Measurements from ENCODE around the gene DLG1.

The DLG1 gene

DNA sequence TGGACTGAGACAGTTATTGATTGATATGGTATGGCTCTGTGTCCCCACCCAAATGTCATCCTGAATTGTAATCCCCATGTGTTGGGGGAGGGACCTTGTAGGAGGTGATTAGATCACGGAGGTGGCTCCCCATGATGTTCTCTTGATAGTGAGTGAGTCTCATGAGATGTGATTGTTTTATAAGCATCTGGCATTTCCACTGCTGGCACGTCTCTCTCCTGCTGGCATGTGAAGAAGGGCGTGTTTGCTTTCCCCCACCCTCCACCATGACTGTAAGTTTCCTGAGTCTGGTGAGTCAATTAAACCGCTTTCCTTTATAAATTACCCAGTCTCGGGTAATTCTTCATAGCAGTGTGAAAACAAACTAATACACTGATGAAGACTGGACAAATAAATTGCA, 163.2 kb downstream of the DLG1 start:
- Mint-ChIP-seq H3K36me3 (peaks cover 71% of the 10 kb centered on the region), H3K27me3 (no peaks in the 10 kb centered on the region), H3K27ac (no peak overlapping the region), H3K9me3 (peaks cover 12% of the 10 kb centered on the region), H3K4me3 (no peak overlapping the region), H3K4me1 (no peaks in the 10 kb centered on the region)
- no peak for ATAC-seq

DNA sequence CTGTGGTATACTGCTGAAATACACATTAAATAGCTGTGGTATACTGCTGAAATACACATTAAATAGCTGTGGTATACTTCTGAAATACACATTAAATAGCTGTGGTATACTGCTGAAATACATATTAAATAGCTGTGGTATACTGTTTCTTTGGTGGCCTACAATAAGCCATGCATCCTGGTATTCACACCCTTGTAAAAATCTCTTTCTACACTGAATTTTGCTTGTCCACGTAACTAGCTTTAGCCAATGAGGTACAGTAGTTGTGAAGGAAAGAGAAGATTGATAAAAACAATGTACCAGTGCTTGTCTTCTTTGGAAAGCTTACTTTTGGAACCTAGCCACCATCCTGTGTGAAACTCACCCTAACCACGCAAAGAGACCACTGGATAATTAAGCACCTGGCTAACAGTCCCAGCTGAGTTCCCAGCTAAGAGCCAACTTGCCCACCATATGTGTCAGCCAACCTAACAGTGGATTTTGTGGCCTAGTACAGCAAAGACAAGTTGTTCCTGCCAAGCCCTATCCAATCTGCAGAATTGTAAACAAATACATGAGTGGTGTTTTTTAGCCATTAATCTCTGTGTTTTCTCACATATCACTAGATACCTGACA, 165.4 kb downstream of the DLG1 start:
- Mint-ChIP-seq H3K36me3 (peaks cover 76% of the 10 kb centered on the region), H3K27me3 (no peaks in the 10 kb centered on the region), H3K4me1 (no peaks in the 10 kb centered on the region), H3K27ac (no peak overlapping the region), H3K9me3 (peaks cover 12% of the 10 kb centered on the region), H3K4me3 (no peak overlapping the region)
- no peak for ATAC-seq

DNA sequence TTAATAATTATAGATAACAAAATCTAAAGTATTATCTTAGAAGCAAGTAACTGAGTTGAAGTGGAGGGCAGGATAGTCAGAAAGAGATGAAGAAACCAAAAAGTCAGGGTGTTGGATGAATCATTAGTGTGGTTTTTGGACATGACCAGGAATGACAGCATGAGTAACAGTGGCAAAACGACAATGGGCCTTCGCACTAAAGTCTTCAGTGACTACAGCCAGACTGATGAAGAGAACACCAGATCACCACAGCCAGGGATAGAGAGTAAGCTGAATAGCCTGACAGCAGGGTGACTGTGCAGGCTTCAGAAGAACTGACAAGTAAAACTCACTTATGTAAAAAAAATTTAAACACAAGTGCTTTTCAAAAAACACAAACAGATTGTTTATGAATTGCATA, 172.8 kb downstream of the DLG1 start:
- Mint-ChIP-seq H3K9me3 (no peaks in the 10 kb centered on the region), H3K4me1 (no peaks in the 10 kb centered on the region), H3K4me3 (no peak overlapping the region), H3K36me3 (peaks cover 38% of the 10 kb centered on the region), H3K27me3 (no peaks in the 10 kb centered on the region), H3K27ac (no peak overlapping the region)
- no peak for ATAC-seq

DNA sequence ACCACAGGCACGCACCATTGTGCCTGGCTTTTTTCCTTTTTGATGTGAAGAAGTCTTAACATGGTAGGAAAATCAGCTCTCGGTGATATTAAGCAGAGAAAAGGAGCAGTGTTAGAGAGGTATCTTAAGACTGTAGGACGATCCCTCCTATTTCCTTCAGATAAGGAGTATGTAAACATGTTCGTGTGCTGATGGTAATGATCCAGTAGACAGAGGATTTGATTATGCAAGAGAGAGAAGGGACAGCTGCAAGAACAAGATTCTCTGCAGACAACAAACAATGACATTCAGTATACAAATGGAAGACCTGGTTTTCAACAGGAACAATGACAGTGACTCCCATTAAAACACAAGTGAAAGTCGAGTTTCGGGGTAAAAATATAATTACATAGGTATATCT, 173.7 kb downstream of the DLG1 start:
- peaks cover 36% of the 10 kb centered on the region for H3K36me3 Mint-ChIP-seq
- ATAC-seq: no peak
- H3K9me3 Mint-ChIP-seq: no peaks in the 10 kb centered on the region
- no peaks in the 10 kb centered on the region for H3K4me1 Mint-ChIP-seq
- H3K4me3 Mint-ChIP-seq: no peak overlapping the region
- H3K27me3 Mint-ChIP-seq: no peaks in the 10 kb centered on the region
- H3K27ac Mint-ChIP-seq: no peak overlapping the region

DNA sequence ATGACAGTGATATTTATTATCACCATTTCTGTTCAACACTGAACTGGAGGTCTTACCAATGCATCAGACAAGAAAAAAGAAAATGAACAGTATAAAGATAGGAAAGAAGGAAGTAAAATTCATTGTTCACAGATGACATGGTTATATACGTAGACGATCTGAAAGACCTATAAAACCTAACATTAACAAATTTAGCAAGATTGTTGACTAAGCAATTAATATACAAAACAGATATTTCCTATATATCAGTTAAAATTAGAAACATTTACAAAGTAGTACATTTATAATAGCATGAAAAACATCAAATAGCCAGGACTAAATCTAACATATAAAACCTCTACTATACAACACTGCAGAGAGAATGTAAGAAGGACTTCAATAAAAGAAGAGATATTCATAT, 176.0 kb downstream of the DLG1 start:
- Mint-ChIP-seq H3K4me3 (no peak overlapping the region), H3K36me3 (peaks cover 19% of the 10 kb centered on the region), H3K27me3 (no peaks in the 10 kb centered on the region), H3K9me3 (no peaks in the 10 kb centered on the region), H3K4me1 (no peaks in the 10 kb centered on the region), H3K27ac (no peak overlapping the region)
- ATAC-seq: no peak

DNA sequence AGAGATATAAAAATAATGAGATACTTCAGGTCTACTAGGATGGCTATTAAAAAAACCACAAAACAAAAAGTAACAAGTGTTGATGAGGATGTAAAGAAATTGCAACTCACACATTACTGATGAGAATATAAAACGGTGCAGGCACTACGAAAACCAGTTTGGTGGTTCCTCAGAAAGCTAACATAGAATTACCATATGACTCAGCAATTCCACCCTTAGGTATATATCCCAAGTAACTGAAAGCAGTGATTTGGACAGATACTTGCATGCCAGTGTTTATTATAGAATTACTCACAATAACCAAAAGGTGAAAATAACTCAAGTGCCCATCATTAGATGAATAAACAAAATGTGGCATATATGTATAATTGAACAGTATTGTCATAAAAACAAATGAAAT, 181.3 kb downstream of the DLG1 start:
- no peaks in the 10 kb centered on the region for H3K4me1 Mint-ChIP-seq
- no peak for ATAC-seq
- no peaks in the 10 kb centered on the region for H3K9me3 Mint-ChIP-seq
- no peak overlapping the region for H3K4me3 Mint-ChIP-seq
- no peak overlapping the region for H3K27ac Mint-ChIP-seq
- H3K36me3 Mint-ChIP-seq: peaks cover 33% of the 10 kb centered on the region
- no peaks in the 10 kb centered on the region for H3K27me3 Mint-ChIP-seq

DNA sequence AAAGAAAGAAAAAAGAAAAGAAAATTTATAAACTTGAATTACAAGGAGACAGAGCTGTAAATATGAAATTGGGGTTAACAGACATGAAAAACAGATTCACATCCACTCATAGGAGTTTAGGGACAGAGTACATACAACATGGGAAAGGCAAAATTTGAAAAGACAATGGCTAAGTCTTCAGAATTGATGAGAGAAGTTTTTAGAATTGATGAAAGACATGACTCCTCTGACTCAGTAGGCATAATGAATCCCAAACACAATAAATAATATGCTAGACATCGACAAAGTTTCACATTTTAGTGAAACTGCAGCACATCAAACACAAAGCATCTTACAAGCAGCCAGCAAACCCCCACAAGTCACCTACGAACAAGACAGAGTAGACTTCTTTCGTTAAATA, 184.4 kb downstream of the DLG1 start:
- no peak for ATAC-seq
- no peak overlapping the region for H3K27ac Mint-ChIP-seq

DNA sequence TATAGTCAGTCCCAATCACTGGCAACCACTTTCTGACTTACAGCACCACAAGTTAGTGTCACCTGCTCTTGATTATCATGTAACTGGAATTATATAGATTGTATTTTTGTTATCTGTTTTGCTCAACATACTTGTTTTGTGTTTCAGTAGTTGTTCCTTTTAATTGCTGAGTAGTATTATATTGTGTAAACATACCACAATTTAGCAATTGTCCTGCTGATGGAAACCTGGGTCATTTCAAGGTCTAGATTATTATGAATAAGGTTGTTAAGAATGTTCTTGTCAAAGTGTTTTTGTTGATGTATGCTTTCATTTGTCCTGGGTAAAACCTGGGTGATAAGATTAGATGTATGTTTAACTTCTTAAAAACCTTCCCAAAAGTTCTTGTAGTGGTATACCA, 186.7 kb downstream of the DLG1 start:
- no peak for ATAC-seq
- Mint-ChIP-seq H3K4me3 (no peak overlapping the region), H3K4me1 (no peaks in the 10 kb centered on the region), H3K9me3 (no peaks in the 10 kb centered on the region), H3K27ac (no peak overlapping the region), H3K36me3 (peaks cover 71% of the 10 kb centered on the region), H3K27me3 (no peaks in the 10 kb centered on the region)

More for the DNA sequence above, 184.4 kb downstream of the DLG1 start:
- H3K9me3 Mint-ChIP-seq: no peaks in the 10 kb centered on the region
- no peaks in the 10 kb centered on the region for H3K4me1 Mint-ChIP-seq
- peaks cover 63% of the 10 kb centered on the region for H3K36me3 Mint-ChIP-seq
- no peak overlapping the region for H3K4me3 Mint-ChIP-seq
- H3K27me3 Mint-ChIP-seq: no peaks in the 10 kb centered on the region

DNA sequence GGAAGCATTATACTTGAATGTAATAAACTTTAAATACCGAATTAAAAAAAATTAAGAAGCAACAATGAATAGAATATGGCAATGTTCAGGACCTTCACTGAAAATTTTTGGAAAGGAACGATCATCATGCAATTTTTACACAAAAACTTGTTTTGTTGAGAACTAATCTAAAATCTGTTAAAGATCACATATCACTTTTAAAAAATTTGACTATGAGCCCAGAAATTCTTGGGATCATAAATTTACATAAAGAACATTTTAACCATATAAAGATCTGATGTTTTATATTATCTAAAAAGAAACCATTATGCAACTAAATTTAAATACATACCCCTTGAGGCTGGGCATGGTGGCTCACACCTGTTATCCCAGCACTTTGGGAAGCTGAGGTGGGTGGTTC, 192.6 kb downstream of the DLG1 start:
- Mint-ChIP-seq H3K9me3 (no peaks in the 10 kb centered on the region), H3K27ac (no peak overlapping the region)

DNA sequence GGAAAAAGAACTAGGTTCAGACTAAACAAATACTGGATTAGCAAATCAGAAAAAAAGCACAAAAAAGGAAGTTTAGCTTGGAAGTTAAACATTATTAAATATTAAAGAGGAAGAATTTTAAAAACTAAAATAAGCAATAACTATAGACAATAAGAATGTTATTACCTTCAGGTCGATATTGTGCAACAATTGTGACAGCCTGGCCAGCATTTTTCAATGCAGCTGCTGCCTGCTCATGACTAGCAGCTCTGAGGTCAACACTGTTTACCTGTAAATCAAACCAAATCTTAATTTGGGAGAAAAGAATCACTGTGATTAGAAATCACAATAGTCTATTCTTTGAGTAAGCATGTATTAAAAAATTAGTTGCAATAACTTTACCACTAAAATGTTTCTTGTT, 193.7 kb downstream of the DLG1 start:
- Mint-ChIP-seq H3K4me3 (no peak overlapping the region), H3K27ac (no peak overlapping the region), H3K36me3 (peaks cover 49% of the 10 kb centered on the region), H3K27me3 (no peaks in the 10 kb centered on the region), H3K9me3 (no peaks in the 10 kb centered on the region), H3K4me1 (no peaks in the 10 kb centered on the region)
- ATAC-seq: no peak

More for the DNA sequence above, 192.6 kb downstream of the DLG1 start:
- Mint-ChIP-seq H3K4me3 (no peak overlapping the region), H3K27me3 (no peaks in the 10 kb centered on the region), H3K36me3 (peaks cover 54% of the 10 kb centered on the region), H3K4me1 (no peaks in the 10 kb centered on the region)
- ATAC-seq: no peak

DNA sequence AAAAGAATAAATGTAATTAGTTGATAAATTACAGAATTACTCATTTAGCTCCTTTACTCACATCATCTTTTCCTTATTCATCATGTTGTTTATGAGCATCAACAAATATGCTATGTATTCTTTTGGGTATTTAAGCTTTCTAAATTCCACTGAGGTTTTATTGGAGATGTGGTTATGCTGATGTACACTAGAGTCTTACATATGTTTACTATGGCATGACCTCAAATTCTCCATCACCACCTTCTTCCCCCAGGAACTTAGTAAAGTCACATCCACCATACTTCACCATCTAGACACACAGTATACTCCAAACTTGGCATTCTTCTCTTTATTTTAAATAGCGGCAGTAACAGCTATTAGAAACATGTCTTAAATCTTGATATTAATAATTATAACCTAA, 194.6 kb downstream of the DLG1 start:
- Mint-ChIP-seq H3K36me3 (peaks cover 53% of the 10 kb centered on the region), H3K27me3 (no peaks in the 10 kb centered on the region), H3K9me3 (no peaks in the 10 kb centered on the region), H3K27ac (no peak overlapping the region), H3K4me1 (no peaks in the 10 kb centered on the region), H3K4me3 (no peak overlapping the region)
- ATAC-seq: no peak

DNA sequence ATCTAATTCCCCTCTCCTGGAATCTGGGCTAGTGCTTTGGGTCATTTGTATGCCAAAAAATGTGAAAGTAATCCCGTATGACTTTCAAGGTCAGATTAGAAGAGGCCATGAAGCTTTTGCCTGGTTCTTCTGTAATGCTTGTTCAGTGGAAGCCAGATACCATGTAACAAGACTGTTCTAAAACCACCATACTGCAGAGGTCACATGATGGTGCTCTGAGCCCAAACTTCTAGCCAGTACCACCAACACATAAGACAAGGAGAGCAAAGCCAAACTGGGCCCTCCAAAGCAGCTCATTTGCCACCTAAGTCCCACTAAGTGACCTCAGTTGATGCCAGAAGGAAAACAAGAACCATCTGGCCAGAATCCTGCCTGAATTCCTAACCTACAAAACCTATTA, 204.5 kb downstream of the DLG1 start:
- no peaks in the 10 kb centered on the region for H3K27me3 Mint-ChIP-seq
- no peak overlapping the region for H3K27ac Mint-ChIP-seq

DNA sequence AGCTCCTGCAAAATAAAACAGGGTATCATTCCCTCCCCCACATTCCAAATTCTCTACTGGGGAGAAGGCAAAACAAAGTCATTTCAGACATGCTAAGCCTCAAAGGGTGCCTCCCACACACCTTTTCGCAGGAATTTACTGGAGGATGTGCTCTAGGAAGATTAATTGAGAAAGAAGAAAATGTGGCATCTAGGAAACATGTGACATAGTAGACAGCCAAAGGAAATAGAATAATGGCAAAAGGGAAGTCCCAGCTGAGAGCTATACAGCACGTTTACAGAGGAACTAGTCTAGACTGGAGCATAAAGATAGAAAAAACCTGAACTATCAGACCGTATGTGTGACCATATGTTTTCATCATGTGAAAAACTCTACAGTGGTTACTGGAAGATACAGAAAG, 210.0 kb downstream of the DLG1 start:
- H3K9me3 Mint-ChIP-seq: no peaks in the 10 kb centered on the region
- H3K4me3 Mint-ChIP-seq: no peak overlapping the region
- no peaks in the 10 kb centered on the region for H3K27me3 Mint-ChIP-seq
- ATAC-seq: peak; percentile 71
- H3K4me1 Mint-ChIP-seq: peaks cover 15% of the 10 kb centered on the region
- peaks cover 46% of the 10 kb centered on the region for H3K36me3 Mint-ChIP-seq
- peak overlapping the region; percentile 71 for H3K27ac Mint-ChIP-seq

More for the DNA sequence above, 204.5 kb downstream of the DLG1 start:
- no peak for ATAC-seq
- peaks cover 48% of the 10 kb centered on the region for H3K36me3 Mint-ChIP-seq
- H3K9me3 Mint-ChIP-seq: no peaks in the 10 kb centered on the region
- peaks cover 10% of the 10 kb centered on the region for H3K4me1 Mint-ChIP-seq
- H3K4me3 Mint-ChIP-seq: no peak overlapping the region

DNA sequence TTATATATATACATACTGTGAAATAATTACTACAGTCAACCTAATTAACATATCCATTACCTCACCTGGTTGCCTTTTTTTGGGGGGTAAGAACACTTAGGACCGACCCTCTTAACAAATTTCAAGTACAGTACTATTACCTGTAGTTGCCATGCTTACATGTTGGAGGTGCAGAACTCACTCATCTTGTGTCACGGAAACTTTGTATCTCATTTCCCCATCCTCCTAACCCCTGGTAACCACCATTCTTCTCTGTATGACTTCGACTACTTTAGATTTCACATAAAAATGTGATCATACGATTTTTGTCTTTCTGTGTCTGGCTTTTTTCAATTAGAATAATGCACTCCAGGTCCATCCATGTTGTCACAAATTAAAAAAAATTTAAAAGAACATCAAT, 213.3 kb downstream of the DLG1 start:
- Mint-ChIP-seq H3K27me3 (no peaks in the 10 kb centered on the region), H3K4me3 (no peak overlapping the region), H3K4me1 (peaks cover 15% of the 10 kb centered on the region), H3K9me3 (no peaks in the 10 kb centered on the region), H3K36me3 (peaks cover 54% of the 10 kb centered on the region), H3K27ac (no peak overlapping the region)
- ATAC-seq: no peak

DNA sequence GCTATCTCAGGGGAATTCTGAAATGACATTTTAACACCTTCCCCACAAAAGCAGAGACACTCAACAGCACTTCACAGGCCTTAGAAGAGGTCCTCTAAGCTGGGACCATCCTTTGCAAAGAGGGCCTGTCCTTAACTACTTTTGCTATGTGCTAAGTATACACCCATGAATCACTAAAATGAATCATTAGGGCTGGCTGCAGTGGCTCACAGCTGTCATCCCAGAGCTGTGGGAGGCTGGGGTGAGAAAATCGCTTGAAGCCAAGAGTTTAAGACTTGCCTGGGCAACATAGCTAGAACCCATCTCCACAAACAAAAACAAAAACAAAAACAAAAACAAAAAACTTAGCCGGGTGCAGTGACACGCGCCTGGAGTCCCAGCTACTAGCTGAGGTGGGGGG, 214.9 kb downstream of the DLG1 start:
- peaks cover 8% of the 10 kb centered on the region for H3K4me1 Mint-ChIP-seq
- H3K27ac Mint-ChIP-seq: no peak overlapping the region
- ATAC-seq: no peak
- H3K4me3 Mint-ChIP-seq: no peak overlapping the region
- H3K9me3 Mint-ChIP-seq: no peaks in the 10 kb centered on the region
- no peaks in the 10 kb centered on the region for H3K27me3 Mint-ChIP-seq
- H3K36me3 Mint-ChIP-seq: peaks cover 52% of the 10 kb centered on the region

DNA sequence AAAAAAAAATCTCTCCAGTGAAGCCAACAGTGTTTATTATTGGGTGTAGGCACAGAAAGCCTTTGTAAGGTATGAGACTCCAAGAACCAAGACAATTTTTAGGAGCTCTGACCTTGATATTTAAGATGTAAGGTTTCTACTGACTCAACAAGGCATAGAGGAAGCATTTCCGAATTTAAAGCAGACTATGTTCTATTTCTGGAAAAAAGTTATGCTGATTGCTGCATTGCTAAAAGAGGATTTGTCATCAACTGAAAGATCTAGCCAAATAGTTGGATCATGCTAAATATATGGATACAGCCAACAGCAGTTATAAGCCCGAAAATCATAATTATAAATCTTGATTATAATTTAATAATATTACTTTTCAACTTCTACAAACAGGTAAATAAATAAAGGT, 215.5 kb downstream of the DLG1 start:
- no peak for ATAC-seq
- Mint-ChIP-seq H3K4me3 (no peak overlapping the region), H3K27ac (no peak overlapping the region), H3K27me3 (no peaks in the 10 kb centered on the region), H3K9me3 (no peaks in the 10 kb centered on the region), H3K4me1 (peaks cover 2% of the 10 kb centered on the region), H3K36me3 (peaks cover 52% of the 10 kb centered on the region)

DNA sequence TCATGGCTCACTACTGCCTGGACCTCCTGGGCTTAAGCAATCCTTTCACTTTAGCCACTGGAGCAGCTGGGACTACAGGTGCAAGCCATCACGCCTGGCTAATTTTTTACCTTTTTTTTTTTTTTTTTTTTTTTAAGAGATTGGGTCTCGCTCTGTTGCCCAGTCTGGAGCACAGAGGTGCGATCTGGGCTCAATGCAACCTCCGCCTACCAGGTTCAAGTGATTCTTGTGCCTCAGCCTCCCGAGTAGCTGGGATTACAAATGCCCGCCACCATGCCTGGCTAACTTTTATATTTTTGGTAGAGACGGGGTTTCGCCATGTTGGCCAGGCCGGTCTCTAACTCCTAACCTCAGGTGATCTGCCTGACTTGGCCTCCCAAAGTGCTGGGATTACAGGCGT, 218.1 kb downstream of the DLG1 start:
- ATAC-seq: no peak

More for the DNA sequence above, 218.1 kb downstream of the DLG1 start:
- no peaks in the 10 kb centered on the region for H3K27me3 Mint-ChIP-seq
- peaks cover 39% of the 10 kb centered on the region for H3K36me3 Mint-ChIP-seq
- H3K4me1 Mint-ChIP-seq: no peaks in the 10 kb centered on the region
- H3K4me3 Mint-ChIP-seq: no peak overlapping the region
- H3K27ac Mint-ChIP-seq: no peak overlapping the region
- H3K9me3 Mint-ChIP-seq: no peaks in the 10 kb centered on the region

Measured in stimulated activated memory B cell treated with anti-CD40 and anti-IgM and Interleukin-4, amounts not matched to agents 10 μg/mL and 1 μg/mL and 100 μg/mL, for 72 hours (primary cell).